Measurements from ENCODE around the gene NTRK2. TPM values are rescaled to one million over a fixed set of nuclear protein-coding genes. Genes with fewer than 3 reads are reported as not detected.
A peak's percentile ranks its signal among the peaks of the same experiment; 100 is the strongest.

NTRK2 gene
- total and polyA plus RNA-seq, 2 donors = 2.7 to 5.0 TPM

GRCh38 chr9:84953252-84953773 is 283.8 kb downstream of the NTRK2 start:
- Histone ChIP-seq H3K36me3 (ENCODE audit: control insufficient read depth in 2 of 2, insufficient read depth in 2 of 2, low read length in 1 of 2) (no peaks in the 10 kb centered on the region), H3K9me3 (ENCODE audit: control insufficient read depth in 2 of 2, insufficient read depth in 1 of 2, low read length in 1 of 2) (no peaks in the 10 kb centered on the region), H3K27ac (ENCODE audit: low read depth in 1 of 2, low read length in 1 of 2) (no peak overlapping the region), H3K27me3 (ENCODE audit: control insufficient read depth in 2 of 2, insufficient read depth in 1 of 2, low read length in 1 of 2) (peaks cover 0 to 2% of the 10 kb centered on the region in 2 donors), H3K4me1 (ENCODE audit: control insufficient read depth in 2 of 2, insufficient read depth in 2 of 2, low read length in 2 of 2) (no peaks in the 10 kb centered on the region), H3K4me3 (ENCODE audit: low read length in 2 of 2) (no peak overlapping the region)
- no peak for DNase-seq (ENCODE audit: low read depth in 6 of 9, low spot score in 9 of 9)
- 96% methylated on average over 3 of the region's 3 CpGs for WGBS

GRCh38 chr9:84953797-84954705 is 284.5 kb downstream of the NTRK2 start:
- Histone ChIP-seq H3K4me1 (ENCODE audit: control insufficient read depth in 2 of 2, insufficient read depth in 2 of 2, low read length in 2 of 2) (no peaks in the 10 kb centered on the region), H3K36me3 (ENCODE audit: control insufficient read depth in 2 of 2, insufficient read depth in 2 of 2, low read length in 1 of 2) (no peaks in the 10 kb centered on the region), H3K27ac (ENCODE audit: low read depth in 1 of 2, low read length in 1 of 2) (no peak overlapping the region), H3K27me3 (ENCODE audit: control insufficient read depth in 2 of 2, insufficient read depth in 1 of 2, low read length in 1 of 2) (peaks cover 0 to 2% of the 10 kb centered on the region in 2 donors), H3K9me3 (ENCODE audit: control insufficient read depth in 2 of 2, insufficient read depth in 1 of 2, low read length in 1 of 2) (no peaks in the 10 kb centered on the region), H3K4me3 (ENCODE audit: low read length in 2 of 2) (no peak overlapping the region)
- DNase-seq (ENCODE audit: low read depth in 6 of 9, low spot score in 9 of 9) = peak; percentile 11 to 65 (median 29)
- 30% methylated on average over 21 of the region's 21 CpGs for WGBS

- no peaks in the 10 kb centered on the region for H3K9me3 ChIP-seq (ENCODE audit: control insufficient read depth in 2 of 2, insufficient read depth in 1 of 2, low read length in 1 of 2)
- DNase-seq (ENCODE audit: low read depth in 6 of 9, low spot score in 9 of 9) = no peak
- no peaks in the 10 kb centered on the region for H3K4me1 ChIP-seq (ENCODE audit: control insufficient read depth in 2 of 2, insufficient read depth in 2 of 2, low read length in 2 of 2)
- WGBS = 96% methylated on average over 18 of the region's 18 CpGs
- no peak overlapping the region for H3K4me3 ChIP-seq (ENCODE audit: low read length in 2 of 2)
- no peak overlapping the region for H3K27ac ChIP-seq (ENCODE audit: low read depth in 1 of 2, low read length in 1 of 2)
- peaks cover 0 to 2% of the 10 kb centered on the region in 2 donors for H3K27me3 ChIP-seq (ENCODE audit: control insufficient read depth in 2 of 2, insufficient read depth in 1 of 2, low read length in 1 of 2)
- H3K36me3 ChIP-seq (ENCODE audit: control insufficient read depth in 2 of 2, insufficient read depth in 2 of 2, low read length in 1 of 2) = no peaks in the 10 kb centered on the region
These were observed 285.6 kb downstream of the NTRK2 start for GRCh38 chr9:84955155-84955554.

- no peaks in the 10 kb centered on the region for H3K4me1 ChIP-seq (ENCODE audit: control insufficient read depth in 2 of 2, insufficient read depth in 2 of 2, low read length in 2 of 2)
- 96% methylated on average over 4 of the region's 4 CpGs for WGBS
- no peaks in the 10 kb centered on the region for H3K36me3 ChIP-seq (ENCODE audit: control insufficient read depth in 2 of 2, insufficient read depth in 2 of 2, low read length in 1 of 2)
- peaks cover 0 to 2% of the 10 kb centered on the region in 2 donors for H3K27me3 ChIP-seq (ENCODE audit: control insufficient read depth in 2 of 2, insufficient read depth in 1 of 2, low read length in 1 of 2)
- H3K9me3 ChIP-seq (ENCODE audit: control insufficient read depth in 2 of 2, insufficient read depth in 1 of 2, low read length in 1 of 2) = no peaks in the 10 kb centered on the region
- no peak for DNase-seq (ENCODE audit: low read depth in 6 of 9, low spot score in 9 of 9)
- no peak overlapping the region for H3K4me3 ChIP-seq (ENCODE audit: low read length in 2 of 2)
- no peak overlapping the region for H3K27ac ChIP-seq (ENCODE audit: low read depth in 1 of 2, low read length in 1 of 2)
These were observed 286.4 kb downstream of the NTRK2 start for GRCh38 chr9:84955971-84956370.

- no peak overlapping the region for H3K27ac ChIP-seq (ENCODE audit: low read depth in 1 of 2, low read length in 1 of 2)
- H3K27me3 ChIP-seq (ENCODE audit: control insufficient read depth in 2 of 2, insufficient read depth in 1 of 2, low read length in 1 of 2) = peaks cover 0 to 2% of the 10 kb centered on the region in 2 donors
- no peak for DNase-seq (ENCODE audit: low read depth in 6 of 9, low spot score in 9 of 9)
- no peak overlapping the region for H3K4me3 ChIP-seq (ENCODE audit: low read length in 2 of 2)
- 95% methylated on average over 5 of the region's 5 CpGs for WGBS
- H3K9me3 ChIP-seq (ENCODE audit: control insufficient read depth in 2 of 2, insufficient read depth in 1 of 2, low read length in 1 of 2) = no peaks in the 10 kb centered on the region
- H3K36me3 ChIP-seq (ENCODE audit: control insufficient read depth in 2 of 2, insufficient read depth in 2 of 2, low read length in 1 of 2) = no peaks in the 10 kb centered on the region
- H3K4me1 ChIP-seq (ENCODE audit: control insufficient read depth in 2 of 2, insufficient read depth in 2 of 2, low read length in 2 of 2) = no peaks in the 10 kb centered on the region
These were observed 289.8 kb downstream of the NTRK2 start for GRCh38 chr9:84959339-84959738.

- 93% methylated on average over 15 of the region's 15 CpGs for WGBS
These were observed 297.6 kb downstream of the NTRK2 start for GRCh38 chr9:84966876-84967830.

GRCh38 chr9:84969084-84969483 is 299.6 kb downstream of the NTRK2 start:
- no peak overlapping the region for H3K4me3 ChIP-seq (ENCODE audit: low read length in 2 of 2)
- no peaks in the 10 kb centered on the region for H3K27me3 ChIP-seq (ENCODE audit: control insufficient read depth in 2 of 2, insufficient read depth in 1 of 2, low read length in 1 of 2)
- 85% methylated on average over 4 of the region's 4 CpGs for WGBS
- H3K27ac ChIP-seq (ENCODE audit: low read depth in 1 of 2, low read length in 1 of 2) = no peak overlapping the region
- DNase-seq (ENCODE audit: low read depth in 6 of 9, low spot score in 9 of 9) = no peak
- H3K36me3 ChIP-seq (ENCODE audit: control insufficient read depth in 2 of 2, insufficient read depth in 2 of 2, low read length in 1 of 2) = no peaks in the 10 kb centered on the region
- no peaks in the 10 kb centered on the region for H3K4me1 ChIP-seq (ENCODE audit: control insufficient read depth in 2 of 2, insufficient read depth in 2 of 2, low read length in 2 of 2)
- no peaks in the 10 kb centered on the region for H3K9me3 ChIP-seq (ENCODE audit: control insufficient read depth in 2 of 2, insufficient read depth in 1 of 2, low read length in 1 of 2)

More at GRCh38 chr9:84966876-84967830, 297.6 kb downstream of the NTRK2 start:
- Histone ChIP-seq H3K4me3 (ENCODE audit: low read length in 2 of 2) (no peak overlapping the region), H3K4me1 (ENCODE audit: control insufficient read depth in 2 of 2, insufficient read depth in 2 of 2, low read length in 2 of 2) (no peaks in the 10 kb centered on the region), H3K27ac (ENCODE audit: low read depth in 1 of 2, low read length in 1 of 2) (no peak overlapping the region), H3K9me3 (ENCODE audit: control insufficient read depth in 2 of 2, insufficient read depth in 1 of 2, low read length in 1 of 2) (no peaks in the 10 kb centered on the region), H3K36me3 (ENCODE audit: control insufficient read depth in 2 of 2, insufficient read depth in 2 of 2, low read length in 1 of 2) (no peaks in the 10 kb centered on the region), H3K27me3 (ENCODE audit: control insufficient read depth in 2 of 2, insufficient read depth in 1 of 2, low read length in 1 of 2) (no peaks in the 10 kb centered on the region)
- DNase-seq (ENCODE audit: low read depth in 6 of 9, low spot score in 9 of 9) = no peak

- 95% methylated on average over 2 of the region's 2 CpGs for WGBS
- Histone ChIP-seq H3K4me3 (ENCODE audit: low read length in 2 of 2) (no peak overlapping the region), H3K9me3 (ENCODE audit: control insufficient read depth in 2 of 2, insufficient read depth in 1 of 2, low read length in 1 of 2) (no peaks in the 10 kb centered on the region)
These were observed 300.2 kb downstream of the NTRK2 start for GRCh38 chr9:84969736-84970135.

More at GRCh38 chr9:84969736-84970135, 300.2 kb downstream of the NTRK2 start:
- Histone ChIP-seq H3K36me3 (ENCODE audit: control insufficient read depth in 2 of 2, insufficient read depth in 2 of 2, low read length in 1 of 2) (no peaks in the 10 kb centered on the region), H3K27me3 (ENCODE audit: control insufficient read depth in 2 of 2, insufficient read depth in 1 of 2, low read length in 1 of 2) (no peaks in the 10 kb centered on the region), H3K27ac (ENCODE audit: low read depth in 1 of 2, low read length in 1 of 2) (no peak overlapping the region), H3K4me1 (ENCODE audit: control insufficient read depth in 2 of 2, insufficient read depth in 2 of 2, low read length in 2 of 2) (no peaks in the 10 kb centered on the region)
- no peak for DNase-seq (ENCODE audit: low read depth in 6 of 9, low spot score in 9 of 9)
